IMR-90 (cell line): ENCODE data around the gene MAP4K1. TPM values are rescaled to one million over a fixed set of nuclear protein-coding genes. Genes with fewer than 3 reads are reported as not detected.

Source experiments
- ATAC-seq: fragments of 200-7000 bp; cut with Tn5 transposase; 2 replicates; pipeline ENCODE4 v1.9.1; 2020; ENCODE audit warnings: low read depth, mild to moderate bottlenecking, moderate library complexity
- BruUV-seq: library from RNA; stranded (reverse); fragments of 400-500 nt; replicated peaks from 2 replicates; lab custom pipeline; 2021; lab: Mats Ljungman, UMichigan
- CTCF ChIA-PET: fragments of 300-600 bp; formaldehyde crosslinking; extraction: SDS; loops from one replicate; lab custom pipeline; 2021; ENCODE audit warnings: antibody characterized with exemption; lab: Yijun Ruan, JAX
- POLR2A ChIA-PET: fragments of 300-600 bp; sonication (Branson Sonifier 250); formaldehyde crosslinking; loops from one replicate; lab custom pipeline; 2022; ENCODE audit warnings: antibody characterized with exemption; ENCODE audit not compliant: unreplicated experiment; lab: Charles Lee
- DNase-seq: peaks from one replicate; pipeline ENCODE4 v3.0.0; 2013
- H2AFZ ChIP-seq: replicated peaks from 2 replicates; pipeline ENCODE3; 2013; ENCODE audit warnings: low read length, mild to moderate bottlenecking; ENCODE audit not compliant: poor library complexity
- H2AK5ac ChIP-seq: 2 replicates; pipeline ENCODE4 v1.6.1; 2013; ENCODE audit warnings: low read depth, low read length, inconsistent platforms
- H2AK9ac ChIP-seq: replicated peaks from 2 replicates; pipeline ENCODE3; 2013; ENCODE audit warnings: mild to moderate bottlenecking, low read depth, low read length, moderate library complexity; ENCODE audit not compliant: poor library complexity
- H2BK120ac ChIP-seq: 2 replicates; pipeline ENCODE4 v1.6.1; 2013; ENCODE audit warnings: low read depth, low read length, inconsistent platforms
- H2BK15ac ChIP-seq: 3 replicates; pipeline ENCODE4 v1.6.1; 2013; ENCODE audit warnings: low read depth, low read length, inconsistent platforms
- H2BK20ac ChIP-seq: 2 replicates; pipeline ENCODE4 v1.6.1; 2013; ENCODE audit warnings: low read depth, mild to moderate bottlenecking, inconsistent platforms, low read length, moderate library complexity
- H2BK5ac ChIP-seq: 2 replicates; pipeline ENCODE4 v1.6.1; 2013; ENCODE audit warnings: mild to moderate bottlenecking, low read depth, low read length, inconsistent platforms; ENCODE audit not compliant: poor library complexity, severe bottlenecking
- H3K14ac ChIP-seq: replicated peaks from 2 replicates; pipeline ENCODE4 v1.6.1; 2013; ENCODE audit warnings: low read depth, low read length, inconsistent platforms
- H3K18ac ChIP-seq: 2 replicates; pipeline ENCODE4 v1.6.1; 2013; ENCODE audit warnings: low read depth, low read length, control low read depth
- H3K23ac ChIP-seq: 2 replicates; pipeline ENCODE4 v1.6.1; 2013; ENCODE audit warnings: low read depth, low read length, inconsistent platforms
- H3K27ac ChIP-seq: 2 replicates; pipeline ENCODE4 v1.5.1; 2013; ENCODE audit warnings: mild to moderate bottlenecking, control low read depth, low read length; ENCODE audit not compliant: insufficient read depth
- H3K27me3 ChIP-seq: 2 replicates; pipeline ENCODE4 v1.6.1; 2013; ENCODE audit warnings: low read length; ENCODE audit not compliant: control insufficient read depth, insufficient read depth
- H3K36me3 ChIP-seq: 2 replicates; pipeline ENCODE4 v1.6.1; 2013; ENCODE audit warnings: low read length, mixed read lengths; ENCODE audit not compliant: control insufficient read depth, insufficient read depth
- H3K4ac ChIP-seq: 2 replicates; pipeline ENCODE4 v1.6.1; 2013; ENCODE audit warnings: low read depth, low read length, inconsistent platforms
- H3K4me1 ChIP-seq: 2 replicates; pipeline ENCODE4 v1.6.1; 2013; ENCODE audit warnings: low read length, mixed read lengths; ENCODE audit not compliant: control insufficient read depth, insufficient read depth
- H3K4me2 ChIP-seq: 2 replicates; pipeline ENCODE4 v1.6.1; 2013; ENCODE audit warnings: low read depth, mild to moderate bottlenecking, control low read depth, low read length, moderate library complexity
- H3K4me3 ChIP-seq: 2 replicates; pipeline ENCODE4 v1.5.1; 2013; ENCODE audit warnings: low read depth, mild to moderate bottlenecking, control low read depth, low read length, moderate library complexity; ENCODE audit not compliant: insufficient read depth
- H3K56ac ChIP-seq: 2 replicates; pipeline ENCODE4 v1.6.1; 2013; ENCODE audit warnings: low read length, inconsistent platforms; ENCODE audit not compliant: insufficient read depth; ENCODE audit errors: extremely low read depth
- H3K79me1 ChIP-seq, 2 experiments: 2 replicates each; pipeline ENCODE4 v1.6.1; 2013; ENCODE audit warnings: low read length in 2 of 2, inconsistent platforms in 1 of 2, low read depth in 1 of 2
- H3K9ac ChIP-seq: 2 replicates; pipeline ENCODE4 v1.6.1; 2013; ENCODE audit warnings: low read depth, low read length, control low read depth
- H3K9me1 ChIP-seq: 2 replicates; pipeline ENCODE4 v1.6.1; 2013; ENCODE audit warnings: low read length, inconsistent platforms; ENCODE audit not compliant: insufficient read depth
- H3K9me3 ChIP-seq: 2 replicates; pipeline ENCODE4 v1.6.1; 2013; ENCODE audit warnings: low read length; ENCODE audit not compliant: control insufficient read depth, insufficient read depth
- H4K20me1 ChIP-seq: 2 replicates; pipeline ENCODE4 v1.6.1; 2013; ENCODE audit warnings: low read length, inconsistent platforms; ENCODE audit not compliant: insufficient read depth
- H4K5ac ChIP-seq: 2 replicates; pipeline ENCODE4 v1.6.1; 2013; ENCODE audit warnings: mild to moderate bottlenecking, low read depth, low read length, control low read depth
- H4K8ac ChIP-seq, 2 experiments: 2 replicates each; pipeline ENCODE4 v1.6.1; 2013; ENCODE audit warnings: low read depth in 2 of 2, low read length in 2 of 2, control low read depth in 1 of 2, inconsistent platforms in 1 of 2
- H4K91ac ChIP-seq: 2 replicates; pipeline ENCODE4 v1.6.1; 2013; ENCODE audit warnings: low read depth, low read length, inconsistent platforms; ENCODE audit not compliant: insufficient read depth
- BHLHE40 ChIP-seq: fragments of 150-350 bp; IDR thresholded peaks from 2 replicates; pipeline ENCODE4 v1.6.1; 2016; ENCODE audit warnings: mild to moderate bottlenecking, low read depth, low read length
- CEBPB ChIP-seq: IDR thresholded peaks from 2 replicates; pipeline ENCODE4 v1.6.1; 2012; ENCODE audit warnings: low read depth, low read length, improper control_type of control experiment
- CHD1 ChIP-seq: IDR thresholded peaks from 2 replicates; pipeline ENCODE4 v1.6.1; 2012; ENCODE audit warnings: low read depth, low read length, improper control_type of control experiment
- FOS ChIP-seq: fragments of 150-350 bp; IDR thresholded peaks from 2 replicates; pipeline ENCODE4 v1.6.1; 2016; ENCODE audit warnings: low read depth, low read length
- MAFK ChIP-seq: IDR thresholded peaks from 2 replicates; pipeline ENCODE4 v1.6.1; 2012; ENCODE audit warnings: low read depth, low read length, improper control_type of control experiment
- MAZ ChIP-seq: IDR thresholded peaks from 2 replicates; pipeline ENCODE4 v1.6.1; 2012; ENCODE audit warnings: low read depth, mild to moderate bottlenecking, low read length, improper control_type of control experiment, moderate library complexity, borderline replicate concordance
- MXI1 ChIP-seq: IDR thresholded peaks from 2 replicates; pipeline ENCODE4 v1.6.1; 2012; ENCODE audit warnings: low read depth, mild to moderate bottlenecking, low read length, moderate library complexity, borderline replicate concordance
- NFE2L2 ChIP-seq: fragments of 150-350 bp; IDR thresholded peaks from 2 replicates; pipeline ENCODE4 v1.6.1; 2016; ENCODE audit warnings: low read depth, mild to moderate bottlenecking, low read length
- POLR2A ChIP-seq: IDR thresholded peaks from 2 replicates; pipeline ENCODE4 v1.6.1; 2012; ENCODE audit warnings: mild to moderate bottlenecking, low read depth, low read length
- RAD21 ChIP-seq: IDR thresholded peaks from 2 replicates; pipeline ENCODE4 v1.6.1; 2012; ENCODE audit warnings: low read length, improper control_type of control experiment
- RCOR1 ChIP-seq: IDR thresholded peaks from 2 replicates; pipeline ENCODE4 v1.6.1; 2012; ENCODE audit warnings: mild to moderate bottlenecking, low read length, improper control_type of control experiment; ENCODE audit not compliant: insufficient replicate concordance
- RFX5 ChIP-seq: IDR thresholded peaks from 2 replicates; pipeline ENCODE4 v1.8.0; 2012; ENCODE audit warnings: low read depth, mild to moderate bottlenecking, low read length, moderate library complexity
- SMC3 ChIP-seq: fragments of 150-350 bp; IDR thresholded peaks from 2 replicates; pipeline ENCODE4 v1.6.1; 2016; ENCODE audit warnings: low read depth, mild to moderate bottlenecking, antibody characterized with exemption, low read length, moderate library complexity
- WGBS, 2 experiments: methylation state at CpG; one replicate each; pipeline versions ENCODE4 v1.1.5 to v1.1.7; 2013; ENCODE audit warnings: missing lambda C conversion rate in 2 of 2; ENCODE audit not compliant: insufficient read length in 1 of 2; ENCODE audit errors: extremely low coverage in 2 of 2; 5-methylcytosine and 5-hydroxymethylcytosine counted together
- dilution Hi-C: fragments of 300-500 bp; cut with HindIII; formaldehyde crosslinking; loops from one replicate; pipeline ENCODE4 v1.14.3; 2018; ENCODE audit warnings: low sequenced_read_pairs; ENCODE audit not compliant: unreplicated experiment
- in situ Hi-C: fragments of 300-500 bp; cut with MboI; formaldehyde crosslinking; loops from 3 replicates; pipeline ENCODE4 v1.14.3; 2019; ENCODE audit warnings: low sequenced_read_pairs, inconsistent platforms, mixed read lengths
- intact Hi-C: fragments of 100-400 bp; cut with micrococcal nuclease; formaldehyde crosslinking; loops from 2 replicates; pipeline ENCODE4 v1.10.0; 2022
- polyA plus RNA-seq, 3 experiments: library from polyadenylated mRNA; depleted of rRNA; stranded (reverse); fragments of >200 nt; gene quantifications; 2 replicates each; pipeline ENCODE4 v1.2.3, GENCODE V29; 2012; ENCODE audit warnings: low replicate concordance in 1 of 3
- total RNA-seq: library from RNA; depleted of rRNA; stranded (reverse); fragments of >200 nt; gene quantifications from 2 replicates; pipeline ENCODE4 v1.2.3, GENCODE V29; 2012
- TF ChIP-seq, protein P1 (sequence below): conservative IDR thresholded peaks from 2 replicates; pipeline ENCODE4 v1.5.1; 2012; ENCODE audit warnings: mild to moderate bottlenecking, low read depth, low read length, improper control_type of control experiment
- TF ChIP-seq, protein P2 (sequence below): fragments of 150-350 bp; IDR thresholded peaks from 2 replicates; pipeline ENCODE4 v1.6.1; 2017; ENCODE audit warnings: mild to moderate bottlenecking, antibody characterized with exemption, low read length, low read depth
- TF ChIP-seq, protein P3 (sequence below): fragments of 150-350 bp; IDR thresholded peaks from 2 replicates; pipeline ENCODE4 v1.6.1; 2016; ENCODE audit warnings: low read depth, mild to moderate bottlenecking, low read length, moderate library complexity, borderline replicate concordance

Gene MAP4K1
- total and polyA plus RNA-seq, 2 of the 4 experiments (the other 2 are of a cell fraction): 0.22 TPM; not detected in 1

DNA sequence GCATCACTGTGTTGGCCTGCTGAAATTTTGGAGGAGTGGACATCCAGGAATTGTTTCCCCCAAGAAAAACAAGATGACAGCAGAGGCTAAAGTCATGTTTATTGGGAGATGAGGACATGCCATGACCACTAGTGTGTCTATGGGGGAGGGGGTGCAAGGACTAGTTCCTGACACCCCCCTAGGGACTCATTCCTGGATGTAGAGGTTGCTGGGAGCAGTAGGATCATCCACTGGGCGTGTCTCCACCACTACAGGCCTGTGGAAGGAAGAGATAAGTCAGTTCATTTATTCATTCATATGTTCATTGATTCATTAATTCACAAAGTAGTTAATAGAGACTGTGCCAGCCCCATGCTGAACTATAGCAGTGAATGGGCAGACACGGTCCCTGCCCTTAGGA lies 30.2 kb downstream of the MAP4K1 start:
- in situ Hi-C loops: no loop called here
- TF ChIP-seq FOS (no peak), BHLHE40 (no peak), MAFK (no peak), NFE2L2 (no peak), RAD21 (no peak), RCOR1 (no peak), RFX5 (no peak), CEBPB (no peak), POLR2A (no peak), CHD1 (no peak), MAZ (no peak), SMC3 (no peak), MXI1 (no peak)
- TF ChIP-seq, protein P1, sequence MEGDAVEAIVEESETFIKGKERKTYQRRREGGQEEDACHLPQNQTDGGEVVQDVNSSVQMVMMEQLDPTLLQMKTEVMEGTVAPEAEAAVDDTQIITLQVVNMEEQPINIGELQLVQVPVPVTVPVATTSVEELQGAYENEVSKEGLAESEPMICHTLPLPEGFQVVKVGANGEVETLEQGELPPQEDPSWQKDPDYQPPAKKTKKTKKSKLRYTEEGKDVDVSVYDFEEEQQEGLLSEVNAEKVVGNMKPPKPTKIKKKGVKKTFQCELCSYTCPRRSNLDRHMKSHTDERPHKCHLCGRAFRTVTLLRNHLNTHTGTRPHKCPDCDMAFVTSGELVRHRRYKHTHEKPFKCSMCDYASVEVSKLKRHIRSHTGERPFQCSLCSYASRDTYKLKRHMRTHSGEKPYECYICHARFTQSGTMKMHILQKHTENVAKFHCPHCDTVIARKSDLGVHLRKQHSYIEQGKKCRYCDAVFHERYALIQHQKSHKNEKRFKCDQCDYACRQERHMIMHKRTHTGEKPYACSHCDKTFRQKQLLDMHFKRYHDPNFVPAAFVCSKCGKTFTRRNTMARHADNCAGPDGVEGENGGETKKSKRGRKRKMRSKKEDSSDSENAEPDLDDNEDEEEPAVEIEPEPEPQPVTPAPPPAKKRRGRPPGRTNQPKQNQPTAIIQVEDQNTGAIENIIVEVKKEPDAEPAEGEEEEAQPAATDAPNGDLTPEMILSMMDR: no peak
- TF ChIP-seq, protein P2, sequence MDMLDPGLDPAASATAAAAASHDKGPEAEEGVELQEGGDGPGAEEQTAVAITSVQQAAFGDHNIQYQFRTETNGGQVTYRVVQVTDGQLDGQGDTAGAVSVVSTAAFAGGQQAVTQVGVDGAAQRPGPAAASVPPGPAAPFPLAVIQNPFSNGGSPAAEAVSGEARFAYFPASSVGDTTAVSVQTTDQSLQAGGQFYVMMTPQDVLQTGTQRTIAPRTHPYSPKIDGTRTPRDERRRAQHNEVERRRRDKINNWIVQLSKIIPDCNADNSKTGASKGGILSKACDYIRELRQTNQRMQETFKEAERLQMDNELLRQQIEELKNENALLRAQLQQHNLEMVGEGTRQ: no peak
- TF ChIP-seq, protein P3, sequence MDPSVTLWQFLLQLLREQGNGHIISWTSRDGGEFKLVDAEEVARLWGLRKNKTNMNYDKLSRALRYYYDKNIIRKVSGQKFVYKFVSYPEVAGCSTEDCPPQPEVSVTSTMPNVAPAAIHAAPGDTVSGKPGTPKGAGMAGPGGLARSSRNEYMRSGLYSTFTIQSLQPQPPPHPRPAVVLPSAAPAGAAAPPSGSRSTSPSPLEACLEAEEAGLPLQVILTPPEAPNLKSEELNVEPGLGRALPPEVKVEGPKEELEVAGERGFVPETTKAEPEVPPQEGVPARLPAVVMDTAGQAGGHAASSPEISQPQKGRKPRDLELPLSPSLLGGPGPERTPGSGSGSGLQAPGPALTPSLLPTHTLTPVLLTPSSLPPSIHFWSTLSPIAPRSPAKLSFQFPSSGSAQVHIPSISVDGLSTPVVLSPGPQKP: no peak
- Histone ChIP-seq H4K91ac (no peak overlapping the region), H4K8ac (no peak overlapping the region), H2BK120ac (no peak overlapping the region), H4K5ac (no peak overlapping the region), H3K14ac (no peak overlapping the region), H3K9me3 (no peaks in the 10 kb centered on the region), H3K9ac (no peak overlapping the region), H2BK5ac (no peak overlapping the region), H2AK9ac (no peak overlapping the region), H3K4ac (no peak overlapping the region), H2BK15ac (no peak overlapping the region), H3K79me1 (no peaks in the 10 kb centered on the region), H3K23ac (no peak overlapping the region), H3K4me2 (no peak overlapping the region), H3K18ac (no peak overlapping the region), H3K36me3 (no peaks in the 10 kb centered on the region), H2BK20ac (no peak overlapping the region), H2AK5ac (no peak overlapping the region), H3K27me3 (peaks cover 2% of the 10 kb centered on the region; the same call in 1 of the 2 replicates), H3K56ac (no peak overlapping the region), H2AFZ (no peak overlapping the region), H3K9me1 (no peaks in the 10 kb centered on the region), H3K4me3 (no peak overlapping the region), H4K20me1 (no peaks in the 10 kb centered on the region), H3K27ac (no peak overlapping the region), H3K4me1 (no peaks in the 10 kb centered on the region)
- ATAC-seq (no peak), DNase-seq (no peak)
- ChIA-PET POLR2A (no interaction called here), CTCF (no interaction called here)
- dilution Hi-C loops: no loop called here
- intact Hi-C loops: no loop called here
- BruUV-seq: no TSS peak
- 80% methylated on average over 1 of the region's 2 CpGs; no CpG with 5 or more reads in 1 of the 2 experiments for WGBS, 2 experiments
